Endodermal cell (in vitro differentiated cells): ENCODE results near the gene NLRP1. TPM values are rescaled to one million over a fixed set of nuclear protein-coding genes. Genes with fewer than 3 reads are reported as not detected.
A peak's percentile ranks its signal among the peaks of the same experiment; 100 is the strongest.

ENCODE experiments used
- DNase-seq: peaks from one replicate; pipeline ENCODE4 v3.0.0-alpha.2; 2017
- H3K27ac ChIP-seq: 2 replicates; pipeline ENCODE4 v1.5.1; 2013; ENCODE audit warnings: mild to moderate bottlenecking, low read depth, low read length, moderate library complexity
- H3K27me3 ChIP-seq: 2 replicates; pipeline ENCODE4 v1.6.1; 2013; ENCODE audit warnings: mild to moderate bottlenecking, low read length, moderate library complexity; ENCODE audit not compliant: insufficient read depth, control insufficient read depth, poor library complexity, severe bottlenecking
- H3K36me3 ChIP-seq: 2 replicates; pipeline ENCODE4 v1.7.0; 2013; ENCODE audit warnings: mild to moderate bottlenecking, low read length, moderate library complexity; ENCODE audit not compliant: control insufficient read depth, insufficient read depth
- H3K4me1 ChIP-seq: one replicate; pipeline ENCODE4 v1.7.0; 2013; ENCODE audit warnings: low read length; ENCODE audit not compliant: control insufficient read depth, insufficient read depth
- H3K4me3 ChIP-seq: 2 replicates; pipeline ENCODE4 v1.5.1; 2013; ENCODE audit warnings: mild to moderate bottlenecking, low read length, moderate library complexity
- H3K9ac ChIP-seq: 2 replicates; pipeline ENCODE4 v1.6.1; 2013; ENCODE audit warnings: mild to moderate bottlenecking, low read length, moderate library complexity; ENCODE audit not compliant: poor library complexity, severe bottlenecking; ENCODE audit errors: extremely low read depth
- H3K9me3 ChIP-seq: 2 replicates; pipeline ENCODE4 v1.6.1; 2013; ENCODE audit warnings: mild to moderate bottlenecking, low read length, moderate library complexity; ENCODE audit not compliant: control insufficient read depth
- H3K27ac Mint-ChIP-seq: 2 replicates; pipeline ENCODE4 v1.8.0; 2020; ENCODE audit warnings: mixed read lengths
- H3K27me3 Mint-ChIP-seq: 2 replicates; pipeline ENCODE4 v1.8.0; 2021; ENCODE audit warnings: mild to moderate bottlenecking, mixed read lengths; ENCODE audit not compliant: insufficient read depth
- H3K36me3 Mint-ChIP-seq: 2 replicates; pipeline ENCODE4 v1.8.0; 2020; ENCODE audit warnings: low read depth, mixed read lengths
- H3K4me1 Mint-ChIP-seq: 2 replicates; pipeline ENCODE4 v1.8.0; 2020; ENCODE audit warnings: mixed read lengths
- H3K4me3 Mint-ChIP-seq: 2 replicates; pipeline ENCODE4 v1.8.0; 2020; ENCODE audit warnings: mild to moderate bottlenecking, moderate library complexity, mixed read lengths
- H3K9me3 Mint-ChIP-seq: 2 replicates; pipeline ENCODE4 v1.8.0; 2020; ENCODE audit warnings: mild to moderate bottlenecking, mixed read lengths
- WGBS, 2 experiments: methylation state at CpG; one replicate each; pipeline versions ENCODE4 v1.1.5 to v1.1.7; 2013; ENCODE audit warnings: missing lambda C conversion rate in 2 of 2, mixed read lengths in 1 of 2; ENCODE audit not compliant: insufficient coverage in 1 of 2, insufficient read length in 1 of 2; 5-methylcytosine and 5-hydroxymethylcytosine counted together
- total RNA-seq, 2 donors: library from RNA; stranded (reverse); fragmentation: NEBNext Ultra II Directional in 1 of 2; extraction: Animal tissue kit (Norgen Biotek cat#: 25700) in 1 of 2; gene quantifications; 2 replicates in 1 of 2; 3 replicates in 1 of 2; pipeline ENCODE4 v1.2.1, GENCODE V29; 2021
- TF ChIP-seq, protein P1 (sequence below): fragments of 200-600 bp; sonication (generic); conservative IDR thresholded peaks from 2 replicates; pipeline ENCODE4 v1.5.0; 2021; ENCODE audit warnings: antibody characterized with exemption, mild to moderate bottlenecking

The NLRP1 gene
- total RNA-seq, 2 donors from 2014 or later: 3.6 to 5.4 TPM

DNA sequence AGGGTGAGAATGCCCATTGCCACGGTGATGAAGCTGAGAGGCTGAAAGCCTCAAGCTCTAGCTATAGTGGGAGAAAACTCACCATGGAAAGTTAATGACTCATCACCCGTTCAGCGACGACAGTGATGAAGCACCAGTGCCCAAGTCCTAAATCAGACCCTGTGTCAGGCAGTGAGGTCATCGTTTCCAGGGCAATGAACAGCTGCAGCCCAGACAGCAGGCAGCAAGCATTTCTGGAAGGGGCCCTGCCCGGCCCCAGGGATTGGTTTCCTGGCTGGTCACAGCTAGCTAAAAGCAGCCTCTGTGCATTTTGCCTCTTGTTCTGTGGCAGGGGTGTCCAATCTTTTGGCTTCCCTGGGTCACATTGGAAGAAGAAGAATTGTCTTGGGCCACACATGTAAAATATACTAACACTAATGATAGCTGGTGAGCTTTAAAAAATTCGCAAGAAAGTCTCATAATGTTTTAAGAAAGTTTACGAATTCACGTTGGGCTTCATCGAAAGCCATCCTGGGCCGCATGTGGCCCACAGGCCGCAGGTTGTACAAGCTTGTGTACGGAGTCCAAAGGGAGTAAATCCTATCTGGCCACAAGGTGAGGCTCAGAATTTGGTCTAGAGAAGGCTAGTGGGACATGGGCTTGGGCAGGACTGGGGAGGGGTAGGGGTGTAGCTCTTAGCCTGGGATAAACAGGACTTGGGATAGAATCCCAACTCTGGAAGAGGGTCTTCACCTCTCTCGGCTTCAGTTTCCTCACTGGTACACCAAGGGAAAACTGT is 57.3 kb downstream of the NLRP1 start:
- Histone ChIP-seq H3K9ac (no peak overlapping the region), H3K27ac (peak overlapping the region; percentile 99), H3K4me3 (no peak overlapping the region), H3K36me3 (no peaks in the 10 kb centered on the region), H3K27me3 (no peaks in the 10 kb centered on the region), H3K9me3 (no peaks in the 10 kb centered on the region), H3K4me1 (no peaks in the 10 kb centered on the region)
- no peaks in the 10 kb centered on the region for H3K4me1 Mint-ChIP-seq
- 73 to 83% methylated on average over 12 to 14 of the region's 14 CpGs for WGBS, 2 experiments
- no peaks in the 10 kb centered on the region for H3K9me3 Mint-ChIP-seq
- H3K4me3 Mint-ChIP-seq: no peak overlapping the region
- H3K27me3 Mint-ChIP-seq: peaks cover 3% of the 10 kb centered on the region
- H3K27ac Mint-ChIP-seq: no peak overlapping the region
- DNase-seq: no peak
- TF ChIP-seq, protein P1, sequence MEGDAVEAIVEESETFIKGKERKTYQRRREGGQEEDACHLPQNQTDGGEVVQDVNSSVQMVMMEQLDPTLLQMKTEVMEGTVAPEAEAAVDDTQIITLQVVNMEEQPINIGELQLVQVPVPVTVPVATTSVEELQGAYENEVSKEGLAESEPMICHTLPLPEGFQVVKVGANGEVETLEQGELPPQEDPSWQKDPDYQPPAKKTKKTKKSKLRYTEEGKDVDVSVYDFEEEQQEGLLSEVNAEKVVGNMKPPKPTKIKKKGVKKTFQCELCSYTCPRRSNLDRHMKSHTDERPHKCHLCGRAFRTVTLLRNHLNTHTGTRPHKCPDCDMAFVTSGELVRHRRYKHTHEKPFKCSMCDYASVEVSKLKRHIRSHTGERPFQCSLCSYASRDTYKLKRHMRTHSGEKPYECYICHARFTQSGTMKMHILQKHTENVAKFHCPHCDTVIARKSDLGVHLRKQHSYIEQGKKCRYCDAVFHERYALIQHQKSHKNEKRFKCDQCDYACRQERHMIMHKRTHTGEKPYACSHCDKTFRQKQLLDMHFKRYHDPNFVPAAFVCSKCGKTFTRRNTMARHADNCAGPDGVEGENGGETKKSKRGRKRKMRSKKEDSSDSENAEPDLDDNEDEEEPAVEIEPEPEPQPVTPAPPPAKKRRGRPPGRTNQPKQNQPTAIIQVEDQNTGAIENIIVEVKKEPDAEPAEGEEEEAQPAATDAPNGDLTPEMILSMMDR: no peak
- H3K36me3 Mint-ChIP-seq: no peaks in the 10 kb centered on the region

DNA sequence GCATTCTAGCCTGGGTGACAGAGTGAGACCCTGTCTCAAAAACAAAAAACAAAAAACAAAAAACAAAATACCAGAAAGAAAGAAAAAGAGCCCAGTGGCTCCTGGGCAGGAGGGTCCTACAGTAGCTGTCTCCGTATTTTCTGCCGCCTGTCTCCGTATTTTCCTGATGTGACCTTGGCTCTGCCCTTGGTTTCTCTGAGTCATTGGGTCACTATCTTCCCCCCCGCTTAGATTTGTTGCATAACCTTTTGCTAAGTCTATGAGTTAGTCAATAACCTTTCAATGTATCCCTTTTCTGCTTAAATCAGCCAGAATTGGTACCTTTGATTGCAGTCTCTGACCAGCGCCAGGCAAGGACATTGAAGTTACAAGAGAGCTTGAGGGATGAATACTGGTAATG is 61.1 kb downstream of the NLRP1 start:
- Mint-ChIP-seq H3K4me3 (no peak overlapping the region), H3K4me1 (no peaks in the 10 kb centered on the region), H3K9me3 (no peaks in the 10 kb centered on the region), H3K27ac (no peak overlapping the region), H3K36me3 (no peaks in the 10 kb centered on the region), H3K27me3 (peaks cover 4% of the 10 kb centered on the region)
- H3K27ac ChIP-seq: no peak overlapping the region
- H3K9me3 ChIP-seq: no peaks in the 10 kb centered on the region
- TF ChIP-seq, protein P1: no peak
- no peaks in the 10 kb centered on the region for H3K27me3 ChIP-seq
- H3K9ac ChIP-seq: no peak overlapping the region
- H3K36me3 ChIP-seq: no peaks in the 10 kb centered on the region
- 89 to 92% methylated on average over 4 to 5 of the region's 5 CpGs for WGBS, 2 experiments
- no peak overlapping the region for H3K4me3 ChIP-seq
- no peak for DNase-seq
- H3K4me1 ChIP-seq: no peaks in the 10 kb centered on the region

DNA sequence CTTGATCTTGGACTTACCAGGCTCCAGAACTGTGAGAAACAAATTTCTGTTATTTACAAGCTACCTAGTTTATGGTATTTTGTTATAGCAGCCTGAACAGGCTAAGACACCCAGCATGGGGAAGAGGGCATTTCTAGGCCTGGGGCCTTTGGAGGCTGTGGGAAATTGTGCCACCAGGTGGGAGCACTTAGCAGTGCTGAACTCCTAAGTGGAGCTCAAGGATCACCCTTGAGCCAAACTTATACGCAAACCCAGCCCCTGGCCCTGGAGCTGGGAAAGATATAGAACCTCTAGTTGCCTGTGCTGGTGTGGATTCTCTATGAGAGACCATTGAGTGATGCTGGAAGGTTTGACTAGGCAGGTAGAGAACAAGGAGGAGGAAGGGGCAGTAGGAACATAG is 61.8 kb downstream of the NLRP1 start:
- Mint-ChIP-seq H3K27ac (no peak overlapping the region), H3K4me1 (no peaks in the 10 kb centered on the region)
- WGBS, 2 experiments: 100% methylated on average over 1 of the region's 1 CpG; no CpG with 5 or more reads in 1 of the 2 experiments

More for the DNA sequence above, 61.8 kb downstream of the NLRP1 start:
- no peaks in the 10 kb centered on the region for H3K4me1 ChIP-seq
- H3K36me3 ChIP-seq: no peaks in the 10 kb centered on the region
- H3K9me3 ChIP-seq: no peaks in the 10 kb centered on the region
- Mint-ChIP-seq H3K27me3 (peaks cover 11% of the 10 kb centered on the region), H3K4me3 (no peak overlapping the region), H3K9me3 (no peaks in the 10 kb centered on the region), H3K36me3 (no peaks in the 10 kb centered on the region)
- H3K27ac ChIP-seq: no peak overlapping the region
- no peak for DNase-seq
- TF ChIP-seq, protein P1: peak; percentile 49
- no peak overlapping the region for H3K9ac ChIP-seq
- no peak overlapping the region for H3K4me3 ChIP-seq
- no peaks in the 10 kb centered on the region for H3K27me3 ChIP-seq
